Measurements from ENCODE around the gene TADA2B. TPM values are rescaled to one million over a fixed set of nuclear protein-coding genes. Genes with fewer than 3 reads are reported as not detected.
A peak's percentile ranks its signal among the peaks of the same experiment; 100 is the strongest.

The TADA2B gene
- total RNA-seq, 4 donors from 2014 or later: 17.9 to 34.1 (median 26.6) TPM

GRCh38 chr4:7051144-7051495, 7.9 kb downstream of the TADA2B start:
- intact Hi-C loops (cut with DNase I): no loop called here
- H3K4me3 ChIP-seq (replicated peaks in 1 of 3): no peak overlapping the region
- peaks cover 17 to 21% of the 10 kb centered on the region in 2 donors for H3K36me3 ChIP-seq
- 90 to 96% methylated on average over 11 to 12 of the region's 12 CpGs for WGBS, 2 donors
- H3K27me3 ChIP-seq: no peaks in the 10 kb centered on the region
- no peak for DNase-seq
- H3K9me3 ChIP-seq: no peaks in the 10 kb centered on the region
- no peak for TF ChIP-seq CTCF (IDR thresholded peaks at IDR 0.05)
- TF ChIP-seq POLR2A (IDR thresholded peaks at IDR 0.05): no peak
- H3K27ac ChIP-seq: no peak overlapping the region
- H3K4me1 ChIP-seq: peaks cover 15 to 29% of the 10 kb centered on the region in 2 donors

- H3K4me1 ChIP-seq: peaks cover 10 to 21% of the 10 kb centered on the region in 2 donors
- no peaks in the 10 kb centered on the region for H3K9me3 ChIP-seq
- peaks cover 18 to 21% of the 10 kb centered on the region in 2 donors for H3K36me3 ChIP-seq
- no peak for TF ChIP-seq CTCF (IDR thresholded peaks at IDR 0.05)
- H3K27ac ChIP-seq: no peak overlapping the region
- WGBS, 2 donors: 95% methylated on average over 11 of the region's 14 CpGs
- no peak overlapping the region for H3K4me3 ChIP-seq (replicated peaks in 1 of 3)
- intact Hi-C loops (cut with DNase I): no loop called here
- DNase-seq: no peak
- no peaks in the 10 kb centered on the region for H3K27me3 ChIP-seq
These were observed 8.7 kb downstream of the TADA2B start for GRCh38 chr4:7051905-7052304.

- WGBS, 2 donors: 82 to 83% methylated on average over 11 to 13 of the region's 14 CpGs
These were observed 9.1 kb downstream of the TADA2B start for GRCh38 chr4:7052313-7052712.

GRCh38 chr4:7052923-7053715, 9.9 kb downstream of the TADA2B start:
- peaks cover 18 to 21% of the 10 kb centered on the region in 2 donors for H3K36me3 ChIP-seq
- TF ChIP-seq POLR2A (IDR thresholded peaks at IDR 0.05) (no peak), CTCF (IDR thresholded peaks at IDR 0.05) (peak in 1 of 6 experiments; percentile 15)
- H3K27me3 ChIP-seq: no peaks in the 10 kb centered on the region
- peaks cover 10 to 18% of the 10 kb centered on the region in 2 donors for H3K4me1 ChIP-seq
- H3K9me3 ChIP-seq: no peaks in the 10 kb centered on the region
- H3K4me3 ChIP-seq (replicated peaks in 1 of 3): no peak overlapping the region
- peak; percentile 93 to 95 for DNase-seq
- intact Hi-C loops (cut with DNase I): no loop called here
- H3K27ac ChIP-seq: peak overlapping the region; percentile 55 to 62 (median 61)
- WGBS, 2 donors: 45 to 51% methylated on average over 14 to 17 of the region's 20 CpGs

More at GRCh38 chr4:7052313-7052712, 9.1 kb downstream of the TADA2B start:
- Histone ChIP-seq H3K36me3 (peaks cover 18 to 21% of the 10 kb centered on the region in 2 donors), H3K27me3 (no peaks in the 10 kb centered on the region), H3K9me3 (no peaks in the 10 kb centered on the region), H3K27ac (peak overlapping the region in 2 of 3 donors; percentile 45 to 61), H3K4me1 (peaks cover 10 to 18% of the 10 kb centered on the region in 2 donors), H3K4me3 (replicated peaks in 1 of 3) (no peak overlapping the region)
- TF ChIP-seq CTCF (IDR thresholded peaks at IDR 0.05): no peak
- TF ChIP-seq POLR2A (IDR thresholded peaks at IDR 0.05): no peak
- DNase-seq: no peak
- intact Hi-C loops (cut with DNase I): no loop called here
